ENCODE results near the gene LRMDA. TPM values are rescaled to one million over a fixed set of nuclear protein-coding genes. Genes with fewer than 3 reads are reported as not detected.
A peak's percentile ranks its signal among the peaks of the same experiment; 100 is the strongest.

LRMDA gene
- total and polyA plus RNA-seq, 2 of the 13 experiments (the other 11 are each of a cell fraction or from before 2014, with no cell fraction given), result 13.4 to 22.0 TPM

DNA sequence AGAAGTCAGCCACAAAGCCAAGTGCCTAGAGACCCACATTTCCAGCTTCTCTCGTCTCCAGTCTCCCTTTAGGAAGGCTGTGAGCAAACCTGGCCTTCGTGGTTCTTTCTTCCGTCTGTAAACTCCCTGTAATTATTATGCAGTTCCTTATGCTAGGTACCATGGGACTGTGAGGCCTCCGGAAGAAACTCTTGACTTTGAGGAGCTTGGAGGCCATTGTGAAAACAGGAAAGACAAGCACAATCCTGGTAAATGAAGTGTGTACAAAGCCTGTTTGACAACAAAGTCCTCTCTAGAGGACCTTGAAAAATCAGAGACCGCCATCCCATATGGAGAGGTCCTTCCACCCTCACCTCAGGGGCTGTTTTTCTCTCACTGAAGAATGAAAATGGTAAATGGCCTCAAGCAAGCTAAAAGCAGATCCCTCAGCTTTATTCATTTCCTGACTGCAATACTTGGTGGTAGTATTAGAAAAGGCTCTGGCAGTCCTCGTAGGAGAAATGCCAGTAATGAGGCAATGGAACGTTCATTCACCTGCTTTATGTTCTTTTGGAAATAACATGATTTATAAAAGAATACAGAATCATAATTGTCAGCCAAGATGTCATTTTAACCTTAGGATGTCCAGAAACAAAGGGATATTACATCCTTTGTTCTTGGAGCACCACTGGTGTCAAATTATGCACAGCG, 926.4 kb downstream of the LRMDA start (continued):
- TF ChIP-seq, protein P1, sequence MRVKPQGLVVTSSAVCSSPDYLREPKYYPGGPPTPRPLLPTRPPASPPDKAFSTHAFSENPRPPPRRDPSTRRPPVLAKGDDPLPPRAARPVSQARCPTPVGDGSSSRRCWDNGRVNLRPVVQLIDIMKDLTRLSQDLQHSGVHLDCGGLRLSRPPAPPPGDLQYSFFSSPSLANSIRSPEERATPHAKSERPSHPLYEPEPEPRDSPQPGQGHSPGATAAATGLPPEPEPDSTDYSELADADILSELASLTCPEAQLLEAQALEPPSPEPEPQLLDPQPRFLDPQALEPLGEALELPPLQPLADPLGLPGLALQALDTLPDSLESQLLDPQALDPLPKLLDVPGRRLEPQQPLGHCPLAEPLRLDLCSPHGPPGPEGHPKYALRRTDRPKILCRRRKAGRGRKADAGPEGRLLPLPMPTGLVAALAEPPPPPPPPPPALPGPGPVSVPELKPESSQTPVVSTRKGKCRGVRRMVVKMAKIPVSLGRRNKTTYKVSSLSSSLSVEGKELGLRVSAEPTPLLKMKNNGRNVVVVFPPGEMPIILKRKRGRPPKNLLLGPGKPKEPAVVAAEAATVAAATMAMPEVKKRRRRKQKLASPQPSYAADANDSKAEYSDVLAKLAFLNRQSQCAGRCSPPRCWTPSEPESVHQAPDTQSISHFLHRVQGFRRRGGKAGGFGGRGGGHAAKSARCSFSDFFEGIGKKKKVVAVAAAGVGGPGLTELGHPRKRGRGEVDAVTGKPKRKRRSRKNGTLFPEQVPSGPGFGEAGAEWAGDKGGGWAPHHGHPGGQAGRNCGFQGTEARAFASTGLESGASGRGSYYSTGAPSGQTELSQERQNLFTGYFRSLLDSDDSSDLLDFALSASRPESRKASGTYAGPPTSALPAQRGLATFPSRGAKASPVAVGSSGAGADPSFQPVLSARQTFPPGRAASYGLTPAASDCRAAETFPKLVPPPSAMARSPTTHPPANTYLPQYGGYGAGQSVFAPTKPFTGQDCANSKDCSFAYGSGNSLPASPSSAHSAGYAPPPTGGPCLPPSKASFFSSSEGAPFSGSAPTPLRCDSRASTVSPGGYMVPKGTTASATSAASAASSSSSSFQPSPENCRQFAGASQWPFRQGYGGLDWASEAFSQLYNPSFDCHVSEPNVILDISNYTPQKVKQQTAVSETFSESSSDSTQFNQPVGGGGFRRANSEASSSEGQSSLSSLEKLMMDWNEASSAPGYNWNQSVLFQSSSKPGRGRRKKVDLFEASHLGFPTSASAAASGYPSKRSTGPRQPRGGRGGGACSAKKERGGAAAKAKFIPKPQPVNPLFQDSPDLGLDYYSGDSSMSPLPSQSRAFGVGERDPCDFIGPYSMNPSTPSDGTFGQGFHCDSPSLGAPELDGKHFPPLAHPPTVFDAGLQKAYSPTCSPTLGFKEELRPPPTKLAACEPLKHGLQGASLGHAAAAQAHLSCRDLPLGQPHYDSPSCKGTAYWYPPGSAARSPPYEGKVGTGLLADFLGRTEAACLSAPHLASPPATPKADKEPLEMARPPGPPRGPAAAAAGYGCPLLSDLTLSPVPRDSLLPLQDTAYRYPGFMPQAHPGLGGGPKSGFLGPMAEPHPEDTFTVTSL (CRISPR knock-in tag; IDR thresholded peaks at IDR 0.05; ENCODE audit: borderline replicate concordance), result peak; percentile 50; the same call in 1 of the 2 replicates
- TF ChIP-seq ZNF598 (CRISPR knock-in tag; IDR thresholded peaks at IDR 0.05; ENCODE audit: borderline replicate concordance) (no peak), ZSCAN25 (CRISPR knock-in tag; IDR thresholded peaks at IDR 0.05) (no peak), AHR (CRISPR knock-in tag; IDR thresholded peaks at IDR 0.05) (no peak), HNRNPH1 (optimal IDR thresholded peaks at IDR 0.05; ENCODE audit: low read depth, low read length) (no peak), POGZ (CRISPR knock-in tag; IDR thresholded peaks at IDR 0.05) (peak; percentile 41; the same call in 1 of the 2 replicates), CEBPG (CRISPR knock-in tag; IDR thresholded peaks at IDR 0.05) (no peak), TEAD2 (CRISPR knock-in tag; IDR thresholded peaks at IDR 0.05) (no peak), RFXAP (CRISPR knock-in tag; IDR thresholded peaks at IDR 0.05; ENCODE audit: borderline replicate concordance) (no peak), ZNF260 (CRISPR knock-in tag; IDR thresholded peaks at IDR 0.05; ENCODE audit: borderline replicate concordance, low read depth) (no peak), ZMYM4 (CRISPR knock-in tag; IDR thresholded peaks at IDR 0.05) (peak; percentile 47), HOXA9 (CRISPR knock-in tag; IDR thresholded peaks at IDR 0.05; ENCODE audit: borderline replicate concordance) (no peak), MIXL1 (CRISPR knock-in tag; IDR thresholded peaks at IDR 0.05) (no peak), HNRNPL (IDR thresholded peaks at IDR 0.05; ENCODE audit: low read depth, low read length) (no peak), CENPX (CRISPR knock-in tag; IDR thresholded peaks at IDR 0.05) (no peak)
- TF ChIP-seq, protein P2, sequence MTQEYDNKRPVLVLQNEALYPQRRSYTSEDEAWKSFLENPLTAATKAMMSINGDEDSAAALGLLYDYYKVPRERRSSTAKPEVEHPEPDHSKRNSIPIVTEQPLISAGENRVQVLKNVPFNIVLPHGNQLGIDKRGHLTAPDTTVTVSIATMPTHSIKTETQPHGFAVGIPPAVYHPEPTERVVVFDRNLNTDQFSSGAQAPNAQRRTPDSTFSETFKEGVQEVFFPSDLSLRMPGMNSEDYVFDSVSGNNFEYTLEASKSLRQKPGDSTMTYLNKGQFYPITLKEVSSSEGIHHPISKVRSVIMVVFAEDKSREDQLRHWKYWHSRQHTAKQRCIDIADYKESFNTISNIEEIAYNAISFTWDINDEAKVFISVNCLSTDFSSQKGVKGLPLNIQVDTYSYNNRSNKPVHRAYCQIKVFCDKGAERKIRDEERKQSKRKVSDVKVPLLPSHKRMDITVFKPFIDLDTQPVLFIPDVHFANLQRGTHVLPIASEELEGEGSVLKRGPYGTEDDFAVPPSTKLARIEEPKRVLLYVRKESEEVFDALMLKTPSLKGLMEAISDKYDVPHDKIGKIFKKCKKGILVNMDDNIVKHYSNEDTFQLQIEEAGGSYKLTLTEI (CRISPR knock-in tag; conservative IDR thresholded peaks at IDR 0.05), result no peak
- TF ChIP-seq, protein P3, sequence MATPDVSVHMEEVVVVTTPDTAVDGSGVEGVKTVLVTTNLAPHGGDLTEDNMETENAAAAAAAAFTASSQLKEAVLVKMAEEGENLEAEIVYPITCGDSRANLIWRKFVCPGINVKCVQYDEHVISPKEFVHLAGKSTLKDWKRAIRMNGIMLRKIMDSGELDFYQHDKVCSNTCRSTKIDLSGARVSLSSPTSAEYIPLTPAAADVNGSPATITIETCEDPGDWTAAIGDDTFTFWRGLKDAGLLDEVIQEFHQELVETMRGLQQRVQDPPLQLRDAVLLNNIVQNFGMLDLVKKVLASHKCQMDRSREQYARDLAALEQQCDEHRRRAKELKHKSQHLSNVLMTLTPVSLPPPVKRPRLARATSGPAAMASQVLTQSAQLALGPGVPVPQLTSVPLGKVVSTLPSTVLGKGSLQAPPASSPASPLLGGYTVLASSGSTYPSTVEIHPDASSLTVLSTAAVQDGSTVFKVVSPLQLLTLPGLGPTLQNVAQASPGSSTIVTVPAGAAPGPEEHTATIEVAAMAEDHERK (CRISPR knock-in tag; IDR thresholded peaks at IDR 0.05; ENCODE audit: low read depth), result no peak
- TF ChIP-seq, protein P4, sequence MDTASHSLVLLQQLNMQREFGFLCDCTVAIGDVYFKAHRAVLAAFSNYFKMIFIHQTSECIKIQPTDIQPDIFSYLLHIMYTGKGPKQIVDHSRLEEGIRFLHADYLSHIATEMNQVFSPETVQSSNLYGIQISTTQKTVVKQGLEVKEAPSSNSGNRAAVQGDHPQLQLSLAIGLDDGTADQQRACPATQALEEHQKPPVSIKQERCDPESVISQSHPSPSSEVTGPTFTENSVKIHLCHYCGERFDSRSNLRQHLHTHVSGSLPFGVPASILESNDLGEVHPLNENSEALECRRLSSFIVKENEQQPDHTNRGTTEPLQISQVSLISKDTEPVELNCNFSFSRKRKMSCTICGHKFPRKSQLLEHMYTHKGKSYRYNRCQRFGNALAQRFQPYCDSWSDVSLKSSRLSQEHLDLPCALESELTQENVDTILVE (CRISPR knock-in tag; IDR thresholded peaks at IDR 0.05), result no peak

Data from HepG2 (cell line).